ENCODE data around the gene EGFL7.

The EGFL7 gene

DNA sequence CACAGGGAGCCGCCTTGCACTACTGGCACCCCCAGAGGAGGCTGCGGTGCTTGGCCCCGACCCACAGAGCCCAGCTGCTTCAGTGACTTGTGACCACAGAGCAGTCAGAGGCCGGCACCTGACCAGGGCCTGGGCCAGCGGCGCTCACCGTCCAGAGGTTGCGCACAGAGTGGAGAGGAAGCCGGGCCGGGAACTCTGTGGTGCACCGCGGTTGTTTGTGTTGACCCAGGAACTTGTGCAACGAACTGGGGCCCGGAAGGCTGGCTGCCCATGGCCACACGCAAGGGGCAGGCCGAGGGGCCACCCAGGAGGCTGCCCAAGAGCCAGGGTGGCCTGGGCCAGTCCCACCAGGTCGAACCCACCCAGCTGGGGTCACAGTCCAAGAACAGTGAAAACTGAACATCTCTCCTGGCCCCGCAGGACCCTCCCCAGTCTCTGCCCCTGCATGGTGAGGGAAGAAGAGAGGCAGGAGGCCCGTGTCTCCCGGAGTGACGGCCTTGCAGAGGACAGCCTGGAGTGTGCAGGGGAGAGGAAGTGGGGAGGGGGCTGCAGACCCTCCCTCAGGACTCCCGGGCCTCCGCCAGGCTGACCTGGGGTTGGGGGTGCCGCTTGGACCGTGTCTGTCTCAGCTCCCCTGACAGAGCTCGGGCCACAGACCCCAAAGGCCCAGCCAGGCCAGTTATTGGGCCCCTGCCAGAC, 42.8 kb upstream of the EGFL7 start:
- H3K4me3 ChIP-seq (ENCODE audit: low read depth, low read length): no peak overlapping the region
- no peaks in the 10 kb centered on the region for H3K36me3 ChIP-seq (replicated peaks)
- H3K27ac ChIP-seq: no peak overlapping the region
- peak; percentile 48 for DNase-seq
- H3K27me3 ChIP-seq (replicated peaks): no peaks in the 10 kb centered on the region
- TF ChIP-seq, protein P1, sequence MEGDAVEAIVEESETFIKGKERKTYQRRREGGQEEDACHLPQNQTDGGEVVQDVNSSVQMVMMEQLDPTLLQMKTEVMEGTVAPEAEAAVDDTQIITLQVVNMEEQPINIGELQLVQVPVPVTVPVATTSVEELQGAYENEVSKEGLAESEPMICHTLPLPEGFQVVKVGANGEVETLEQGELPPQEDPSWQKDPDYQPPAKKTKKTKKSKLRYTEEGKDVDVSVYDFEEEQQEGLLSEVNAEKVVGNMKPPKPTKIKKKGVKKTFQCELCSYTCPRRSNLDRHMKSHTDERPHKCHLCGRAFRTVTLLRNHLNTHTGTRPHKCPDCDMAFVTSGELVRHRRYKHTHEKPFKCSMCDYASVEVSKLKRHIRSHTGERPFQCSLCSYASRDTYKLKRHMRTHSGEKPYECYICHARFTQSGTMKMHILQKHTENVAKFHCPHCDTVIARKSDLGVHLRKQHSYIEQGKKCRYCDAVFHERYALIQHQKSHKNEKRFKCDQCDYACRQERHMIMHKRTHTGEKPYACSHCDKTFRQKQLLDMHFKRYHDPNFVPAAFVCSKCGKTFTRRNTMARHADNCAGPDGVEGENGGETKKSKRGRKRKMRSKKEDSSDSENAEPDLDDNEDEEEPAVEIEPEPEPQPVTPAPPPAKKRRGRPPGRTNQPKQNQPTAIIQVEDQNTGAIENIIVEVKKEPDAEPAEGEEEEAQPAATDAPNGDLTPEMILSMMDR (IDR thresholded peaks at IDR 0.05; ENCODE audit: low read depth, low read length, missing control alignments): no peak
- in situ Hi-C loops (cut with HindIII; ENCODE audit: low pct_ligation_motif_present, low sequenced_read_pairs): no loop called here

DNA sequence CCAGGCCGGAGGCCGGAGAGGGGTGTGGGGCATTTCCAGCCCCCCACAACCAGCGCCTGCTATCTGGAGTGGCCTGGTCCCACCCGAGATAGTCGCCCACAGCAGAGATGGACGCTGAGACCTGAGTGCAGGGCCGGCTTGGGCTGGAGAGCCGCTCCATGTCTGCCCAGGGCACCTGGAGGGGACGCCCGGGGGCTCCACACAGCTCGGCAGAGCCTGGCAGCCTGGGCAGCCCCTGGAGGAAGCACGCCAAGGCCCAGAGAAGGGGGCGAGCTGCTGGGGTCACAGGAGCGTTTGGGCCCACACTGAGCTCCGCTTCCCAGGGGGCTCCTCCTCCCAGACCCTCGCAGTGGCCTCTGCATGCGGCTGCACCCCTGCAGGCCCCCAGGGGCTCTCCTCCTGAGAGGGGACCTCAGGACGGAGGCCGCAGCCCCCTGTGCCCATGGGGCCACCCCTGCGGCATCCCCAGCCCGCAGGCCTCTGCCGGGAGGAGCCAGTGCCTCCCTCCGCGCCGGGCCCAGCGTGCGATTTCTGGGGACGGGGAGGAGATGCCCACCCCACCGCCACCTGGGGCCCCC, 42.2 kb upstream of the EGFL7 start:
- Histone ChIP-seq H3K27me3 (replicated peaks) (no peaks in the 10 kb centered on the region), H3K4me3 (ENCODE audit: low read depth, low read length) (no peak overlapping the region), H3K36me3 (replicated peaks) (no peaks in the 10 kb centered on the region), H3K27ac (no peak overlapping the region)
- DNase-seq: no peak
- in situ Hi-C loops (cut with HindIII; ENCODE audit: low pct_ligation_motif_present, low sequenced_read_pairs): no loop called here
- TF ChIP-seq, protein P1 (IDR thresholded peaks at IDR 0.05; ENCODE audit: low read depth, low read length, missing control alignments): no peak

DNA sequence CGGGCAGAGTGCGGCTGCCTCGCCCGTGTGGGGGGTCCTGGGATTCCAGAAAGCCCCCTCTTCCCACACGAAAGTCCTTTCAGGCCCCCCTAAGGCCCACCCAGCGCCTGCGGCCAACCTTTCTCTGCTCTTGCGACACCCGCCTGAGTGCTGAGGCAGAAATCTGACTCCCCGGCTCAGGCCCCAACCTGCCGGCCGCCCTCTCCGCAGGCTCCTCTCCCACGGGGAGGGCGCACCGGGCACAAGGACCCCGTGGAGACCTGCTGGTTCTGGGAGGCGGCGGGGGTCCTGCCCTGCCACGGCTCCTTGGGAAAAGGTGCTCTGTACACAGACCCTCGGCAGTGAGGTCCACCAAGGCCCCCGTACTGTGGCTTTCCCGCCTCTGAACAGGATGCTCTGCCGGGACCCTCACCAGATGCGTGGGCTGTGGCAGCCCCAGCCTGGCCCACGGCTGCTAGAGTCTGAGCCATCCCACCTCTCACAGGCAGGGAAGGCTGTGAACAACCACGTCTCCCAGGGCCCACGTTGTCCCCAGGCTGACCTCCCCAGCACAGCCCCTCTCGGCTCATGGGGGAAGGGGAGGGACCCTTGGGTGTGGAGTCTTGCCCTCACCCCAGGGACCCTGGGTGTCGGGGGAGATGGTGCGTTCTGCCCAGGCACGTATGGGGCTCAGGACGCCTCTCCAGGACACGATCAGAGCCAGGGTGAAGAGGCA, 41.5 kb upstream of the EGFL7 start:
- Histone ChIP-seq H3K36me3 (replicated peaks) (no peaks in the 10 kb centered on the region), H3K4me3 (ENCODE audit: low read depth, low read length) (no peak overlapping the region), H3K27ac (no peak overlapping the region), H3K27me3 (replicated peaks) (no peaks in the 10 kb centered on the region)
- TF ChIP-seq, protein P1 (IDR thresholded peaks at IDR 0.05; ENCODE audit: low read depth, low read length, missing control alignments): no peak
- no peak for DNase-seq
- in situ Hi-C loops (cut with HindIII; ENCODE audit: low pct_ligation_motif_present, low sequenced_read_pairs): no loop called here

DNA sequence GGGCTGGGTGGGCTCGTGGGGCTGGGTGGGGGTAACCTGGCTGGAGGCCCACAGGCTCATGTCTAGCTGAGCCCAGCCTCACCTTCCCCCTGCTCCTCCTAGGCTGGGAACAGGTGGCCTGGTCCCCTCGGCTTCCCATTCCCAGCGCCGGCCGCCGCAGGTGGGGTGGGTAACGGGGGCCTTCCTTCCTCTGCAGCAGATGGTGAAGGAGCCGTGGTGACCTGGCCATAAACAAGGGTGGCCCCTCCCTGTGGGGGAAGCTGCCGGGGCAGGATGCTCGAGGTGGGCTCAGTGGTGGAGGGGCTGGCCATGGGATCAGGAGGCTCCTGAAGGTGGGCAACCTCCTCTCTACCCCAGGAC, 41.0 kb upstream of the EGFL7 start:
- TF ChIP-seq, protein P1 (IDR thresholded peaks at IDR 0.05; ENCODE audit: low read depth, low read length, missing control alignments): no peak

DNA sequence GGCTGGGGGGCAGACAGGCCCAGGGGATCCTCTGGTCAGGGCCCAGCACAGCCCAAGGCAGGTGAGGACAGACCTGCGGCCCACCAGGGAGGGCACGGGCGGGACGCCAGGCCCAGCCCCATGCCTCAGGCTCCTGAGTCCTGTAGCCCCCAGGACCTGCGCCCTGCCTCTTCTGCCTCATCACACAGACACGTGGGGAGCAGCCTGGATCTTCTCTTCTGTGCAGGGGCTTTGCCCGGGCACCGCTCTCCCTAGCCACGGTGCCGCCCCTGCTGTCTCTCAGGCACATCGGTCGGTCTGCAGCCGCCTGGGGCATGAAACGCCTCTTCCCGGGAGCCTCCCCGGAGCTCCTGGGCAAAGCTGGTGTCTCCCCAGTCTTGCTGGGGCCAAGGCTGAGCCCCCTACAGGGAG, 40.2 kb upstream of the EGFL7 start:
- in situ Hi-C loops (cut with HindIII; ENCODE audit: low pct_ligation_motif_present, low sequenced_read_pairs): no loop called here
- Histone ChIP-seq H3K4me3 (ENCODE audit: low read depth, low read length) (no peak overlapping the region), H3K36me3 (replicated peaks) (no peaks in the 10 kb centered on the region), H3K27me3 (replicated peaks) (no peaks in the 10 kb centered on the region), H3K27ac (no peak overlapping the region)
- TF ChIP-seq, protein P1 (IDR thresholded peaks at IDR 0.05; ENCODE audit: low read depth, low read length, missing control alignments): no peak
- DNase-seq: no peak

More for the DNA sequence above, 41.0 kb upstream of the EGFL7 start:
- Histone ChIP-seq H3K27me3 (replicated peaks) (no peaks in the 10 kb centered on the region), H3K36me3 (replicated peaks) (no peaks in the 10 kb centered on the region), H3K27ac (no peak overlapping the region), H3K4me3 (ENCODE audit: low read depth, low read length) (no peak overlapping the region)
- no peak for DNase-seq
- in situ Hi-C loops (cut with HindIII; ENCODE audit: low pct_ligation_motif_present, low sequenced_read_pairs): no loop called here
